Measurements from ENCODE around the gene IQCE.
"Not testable (repeated sequence)": the region's sequence is repeated elsewhere in the genome, so short reads cannot be mapped to it uniquely, and the experiment has no call there.

The IQCE gene

DNA sequence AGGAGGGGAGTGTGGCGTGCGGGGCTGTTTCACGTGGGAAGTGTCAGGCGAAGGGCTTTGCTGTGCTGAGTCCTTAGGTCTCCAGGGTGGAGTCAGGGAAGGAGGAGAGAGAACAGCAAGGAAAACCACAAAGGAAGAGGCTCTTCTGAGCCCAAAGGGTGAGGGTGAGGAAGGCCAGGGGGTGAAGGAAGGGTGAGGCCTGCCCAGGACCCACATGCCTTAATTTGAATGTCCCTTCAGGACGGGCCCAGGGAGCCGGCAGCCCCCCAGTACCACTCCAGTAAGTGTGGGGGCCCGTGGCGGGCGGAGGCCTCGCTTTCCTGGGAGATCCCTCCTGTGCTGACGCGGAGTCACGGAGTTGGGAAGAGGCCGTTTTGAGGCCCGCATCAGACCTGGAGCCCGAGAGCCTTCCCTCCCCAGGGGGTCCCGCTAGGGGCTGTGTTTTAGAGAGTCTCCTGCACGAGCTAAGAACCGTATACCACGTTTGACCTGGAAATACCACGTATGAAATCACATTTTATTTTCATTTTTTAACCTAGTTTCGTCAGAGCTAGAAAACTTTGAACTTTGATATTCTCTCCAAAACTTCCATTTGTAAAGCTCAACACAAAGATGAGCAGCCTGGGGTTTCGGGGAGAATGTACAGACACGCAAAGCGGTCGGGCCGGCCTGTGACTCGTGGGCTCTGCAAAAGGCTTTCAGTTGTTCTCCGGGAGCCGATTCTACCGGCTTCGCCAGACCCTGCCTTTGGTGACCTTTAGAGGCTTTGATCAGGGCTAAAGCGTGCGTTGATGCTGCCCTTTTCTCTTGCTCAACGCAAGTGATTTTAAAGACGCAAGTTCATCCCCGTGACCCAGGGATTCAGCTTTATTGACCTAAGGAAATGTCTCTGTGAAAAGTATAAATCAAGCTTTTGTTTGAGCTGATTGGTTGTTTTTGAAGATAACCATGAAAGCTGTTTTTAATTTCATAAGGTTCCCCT, 49.4 kb downstream of the IQCE start:
- H3K4me3 ChIP-seq (ENCODE audit: low read depth, low read length), result no peak overlapping the region
- TF ChIP-seq, protein P1, sequence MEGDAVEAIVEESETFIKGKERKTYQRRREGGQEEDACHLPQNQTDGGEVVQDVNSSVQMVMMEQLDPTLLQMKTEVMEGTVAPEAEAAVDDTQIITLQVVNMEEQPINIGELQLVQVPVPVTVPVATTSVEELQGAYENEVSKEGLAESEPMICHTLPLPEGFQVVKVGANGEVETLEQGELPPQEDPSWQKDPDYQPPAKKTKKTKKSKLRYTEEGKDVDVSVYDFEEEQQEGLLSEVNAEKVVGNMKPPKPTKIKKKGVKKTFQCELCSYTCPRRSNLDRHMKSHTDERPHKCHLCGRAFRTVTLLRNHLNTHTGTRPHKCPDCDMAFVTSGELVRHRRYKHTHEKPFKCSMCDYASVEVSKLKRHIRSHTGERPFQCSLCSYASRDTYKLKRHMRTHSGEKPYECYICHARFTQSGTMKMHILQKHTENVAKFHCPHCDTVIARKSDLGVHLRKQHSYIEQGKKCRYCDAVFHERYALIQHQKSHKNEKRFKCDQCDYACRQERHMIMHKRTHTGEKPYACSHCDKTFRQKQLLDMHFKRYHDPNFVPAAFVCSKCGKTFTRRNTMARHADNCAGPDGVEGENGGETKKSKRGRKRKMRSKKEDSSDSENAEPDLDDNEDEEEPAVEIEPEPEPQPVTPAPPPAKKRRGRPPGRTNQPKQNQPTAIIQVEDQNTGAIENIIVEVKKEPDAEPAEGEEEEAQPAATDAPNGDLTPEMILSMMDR (conservative IDR thresholded peaks at IDR 0.05; ENCODE audit: low read depth, low read length), result no peak
- DNase-seq (ENCODE audit: low read depth), result no peak

GRCh38 chr7:2608921-2609411, 50.2 kb downstream of the IQCE start:
- H3K4me3 ChIP-seq (ENCODE audit: low read depth, low read length), result no peak overlapping the region
- DNase-seq (ENCODE audit: low read depth), result peak; percentile 62
- TF ChIP-seq, protein P1 (conservative IDR thresholded peaks at IDR 0.05; ENCODE audit: low read depth, low read length), result peak; percentile 73

DNA sequence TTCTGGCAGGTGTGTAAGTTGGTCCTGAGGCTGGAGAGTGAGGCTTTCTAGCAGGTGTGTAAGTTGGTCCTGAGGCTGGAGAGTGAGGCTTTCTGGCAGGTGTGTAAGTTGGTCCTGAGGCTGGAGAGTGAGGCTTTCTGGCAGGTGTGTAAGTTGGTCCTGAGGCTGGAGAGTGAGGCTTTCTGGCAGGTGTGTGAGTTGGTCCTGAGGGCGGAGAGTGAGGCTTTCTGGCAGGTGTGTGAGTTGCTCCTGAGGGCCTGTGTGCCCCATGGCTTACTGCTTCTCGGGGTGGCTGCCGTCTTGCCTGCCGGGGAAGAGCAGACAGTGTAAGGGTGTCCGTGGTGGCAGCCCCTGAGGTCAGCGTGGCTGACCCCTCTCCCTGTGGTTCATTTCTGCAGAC, 50.9 kb downstream of the IQCE start:
- DNase-seq (ENCODE audit: low read depth); H3K4me3 ChIP-seq (ENCODE audit: low read depth, low read length): not testable (repeated sequence)

DNA sequence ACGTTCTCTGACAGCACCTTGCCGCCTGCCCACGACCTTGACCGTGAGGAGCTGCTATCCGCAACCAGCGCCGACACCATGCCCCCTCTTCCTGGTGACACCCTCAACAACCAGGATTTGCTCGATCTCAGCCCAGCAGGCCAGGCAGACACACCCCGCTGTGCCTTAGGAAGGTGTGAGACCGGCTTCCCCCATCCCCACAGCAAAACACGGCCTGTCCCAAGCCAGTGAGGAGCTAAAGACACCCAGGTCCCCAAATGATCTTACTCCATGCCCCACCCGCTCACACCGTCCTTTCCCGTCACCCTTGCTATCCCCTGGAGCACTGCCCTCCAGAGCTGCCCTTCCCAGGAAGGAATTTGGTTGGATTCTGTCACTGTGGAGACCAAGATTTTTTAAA, 51.7 kb downstream of the IQCE start:
- DNase-seq (ENCODE audit: low read depth), result no peak
- TF ChIP-seq, protein P1 (conservative IDR thresholded peaks at IDR 0.05; ENCODE audit: low read depth, low read length), result no peak
- no peak overlapping the region for H3K4me3 ChIP-seq (ENCODE audit: low read depth, low read length)

DNA sequence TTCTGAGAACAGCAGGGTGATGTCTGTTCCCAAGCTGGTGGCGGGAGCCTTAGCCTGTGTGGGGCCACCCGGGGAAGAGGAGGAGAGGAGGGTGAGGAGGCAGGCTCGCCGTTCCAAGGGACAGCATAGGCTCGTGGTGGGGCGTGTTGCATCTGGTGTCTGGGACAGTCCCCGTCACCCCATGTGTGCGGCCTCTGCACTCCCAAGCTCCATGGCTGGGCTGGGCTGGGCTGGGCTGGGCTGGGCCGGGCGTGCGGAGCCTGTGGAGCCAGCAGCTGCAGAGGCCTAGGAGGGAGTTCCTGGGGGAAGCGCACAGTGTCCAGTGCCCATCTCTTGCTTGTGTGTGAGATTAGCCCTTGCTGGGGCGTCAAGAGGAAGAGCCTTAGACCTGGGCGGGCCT, 52.1 kb downstream of the IQCE start:
- H3K4me3 ChIP-seq (ENCODE audit: low read depth, low read length), result no peak overlapping the region
- TF ChIP-seq, protein P1 (conservative IDR thresholded peaks at IDR 0.05; ENCODE audit: low read depth, low read length), result no peak
- no peak for DNase-seq (ENCODE audit: low read depth)

- DNase-seq (ENCODE audit: low read depth), result no peak
- H3K4me3 ChIP-seq (ENCODE audit: low read depth, low read length), result no peak overlapping the region
- TF ChIP-seq, protein P1 (conservative IDR thresholded peaks at IDR 0.05; ENCODE audit: low read depth, low read length), result no peak
Observed at GRCh38 chr7:2611401-2611800, 52.6 kb downstream of the IQCE start.

DNA sequence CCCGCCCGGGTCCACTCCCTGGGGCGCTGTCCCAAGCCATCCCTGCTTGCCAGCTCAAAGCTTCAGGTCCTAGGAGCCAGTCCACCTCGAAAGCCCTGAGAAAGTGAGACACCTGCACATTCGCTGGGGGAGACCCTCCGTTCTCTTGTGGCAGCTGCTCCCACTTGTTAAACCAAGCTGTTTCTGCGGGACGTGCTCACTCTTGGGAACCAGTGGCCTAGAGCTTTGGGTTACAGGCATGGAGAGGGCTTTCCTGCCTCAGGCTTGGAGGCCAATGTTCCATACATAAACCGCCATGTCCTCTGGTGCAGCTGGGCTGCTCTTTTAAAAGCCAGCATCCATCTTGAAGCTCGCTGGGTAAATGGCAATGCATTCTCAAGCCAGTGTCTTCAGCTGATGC, 53.1 kb downstream of the IQCE start:
- DNase-seq (ENCODE audit: low read depth), result no peak

More for the DNA sequence above, 53.1 kb downstream of the IQCE start:
- TF ChIP-seq, protein P1 (conservative IDR thresholded peaks at IDR 0.05; ENCODE audit: low read depth, low read length), result no peak
- no peak overlapping the region for H3K4me3 ChIP-seq (ENCODE audit: low read depth, low read length)

Measured in choroid plexus epithelial cell (primary cell).